Neural crest cell (in vitro differentiated cells): ENCODE results near the gene SNIP1. TPM values are rescaled to one million over a fixed set of nuclear protein-coding genes. Genes with fewer than 3 reads are reported as not detected.

Experiments
- DNase-seq: peaks from one replicate; pipeline ENCODE4 v3.0.0; 2021; ENCODE audit warnings: low read depth, mixed read lengths, low spot score
- H3K27ac Mint-ChIP-seq: one replicate; pipeline ENCODE4 v1.8.0; 2021; ENCODE audit warnings: mild to moderate bottlenecking, mixed read lengths; ENCODE audit not compliant: unreplicated experiment
- H3K27me3 Mint-ChIP-seq: 2 replicates; pipeline ENCODE4 v1.8.0; 2021; ENCODE audit warnings: low read depth, mild to moderate bottlenecking, mixed read lengths
- H3K36me3 Mint-ChIP-seq: 2 replicates; pipeline ENCODE4 v1.8.0; 2021; ENCODE audit warnings: low read depth, mild to moderate bottlenecking, mixed read lengths
- H3K4me1 Mint-ChIP-seq: 2 replicates; pipeline ENCODE4 v1.8.0; 2021; ENCODE audit warnings: mixed read lengths
- H3K4me3 Mint-ChIP-seq: one replicate; pipeline ENCODE4 v1.8.0; 2021; ENCODE audit warnings: mild to moderate bottlenecking, mixed read lengths
- H3K9me3 Mint-ChIP-seq: 2 replicates; pipeline ENCODE4 v1.8.0; 2021; ENCODE audit warnings: mixed read lengths
- CTCF ChIP-seq: fragments of 200-600 bp; sonication (generic); conservative IDR thresholded peaks from 2 replicates; pipeline ENCODE4 v1.5.0; 2021; ENCODE audit warnings: antibody characterized with exemption, mild to moderate bottlenecking
- microRNA-seq: library from miRNA; unstranded; fragments of <30 nt; microRNA quantifications from one replicate; pipeline ENCODE4, GENCODE V29; 2020
- total RNA-seq: library from RNA; stranded (reverse); gene quantifications from 2 replicates; pipeline ENCODE4 v1.2.1, GENCODE V29; 2021

The SNIP1 gene
- total RNA-seq, 1 donor from 2014 or later = 23.0 TPM

GRCh38 chr1:37486680-37487618, 67.1 kb downstream of the SNIP1 start:
- no peaks in the 10 kb centered on the region for H3K9me3 Mint-ChIP-seq
- peak; percentile 90 for DNase-seq
- H3K27ac Mint-ChIP-seq = no peak overlapping the region
- H3K4me3 Mint-ChIP-seq = no peak overlapping the region
- no peaks in the 10 kb centered on the region for H3K4me1 Mint-ChIP-seq
- peak; percentile 96 for TF ChIP-seq CTCF
- peaks cover 2% of the 10 kb centered on the region for H3K36me3 Mint-ChIP-seq
- no peaks in the 10 kb centered on the region for H3K27me3 Mint-ChIP-seq

- TF ChIP-seq CTCF = no peak
- Mint-ChIP-seq H3K36me3 (peaks cover 2% of the 10 kb centered on the region), H3K9me3 (no peaks in the 10 kb centered on the region), H3K4me3 (no peak overlapping the region), H3K4me1 (no peaks in the 10 kb centered on the region), H3K27me3 (no peaks in the 10 kb centered on the region), H3K27ac (no peak overlapping the region)
- DNase-seq = no peak
Measured at GRCh38 chr1:37485902-37486679, 68.0 kb downstream of the SNIP1 start.

Small RNA genes within 50 kb of the gene (microRNA-seq; reads per million reads assigned to microRNA genes)
- gene MIR5581 = 12.4 reads per million, percentile 25 among the genes with 10 or more reads in this experiment

Other genes starting within 250 kb of the SNIP1 start
- gene ZC3H12A, start 79.7 kb downstream of the SNIP1 start, total RNA-seq = 3.0 and 3.6 TPM in 2 replicates
- 77.3 and 83.4 TPM in 2 replicates for gene MEAF6, start 39.5 kb downstream of the SNIP1 start, total RNA-seq
- gene DNALI1, start 2.6 kb upstream of the SNIP1 start, total RNA-seq = 28.6 and 30.6 TPM in 2 replicates
- gene GNL2, start 41.6 kb upstream of the SNIP1 start, total RNA-seq = 73.1 and 76.6 TPM in 2 replicates
- gene RSPO1, start 80.6 kb upstream of the SNIP1 start, total RNA-seq = 0.50 and 0.54 TPM in 2 replicates
- 70.3 and 72.1 TPM in 2 replicates for gene CDCA8, start 138.2 kb upstream of the SNIP1 start, total RNA-seq
- gene EPHA10, start 210.8 kb upstream of the SNIP1 start, total RNA-seq = 0.63 and 0.77 TPM in 2 replicates
- 16.0 and 17.6 TPM in 2 replicates for gene MANEAL, start 239.6 kb upstream of the SNIP1 start, total RNA-seq